ENCODE data around the gene SEZ6L2.
A peak's percentile ranks its signal among the peaks of the same experiment; 100 is the strongest.

The SEZ6L2 gene

GRCh38 chr16:29863669-29863984 is 35.7 kb downstream of the SEZ6L2 start (continued):
- TF ChIP-seq ZNF274 (IDR thresholded peaks at IDR 0.05; ENCODE audit: low read length) (no peak), ZNF274 (tag by site-specific recombination; IDR thresholded peaks at IDR 0.05; ENCODE audit: borderline replicate concordance) (no peak), ZNF416 (tag by site-specific recombination; IDR thresholded peaks at IDR 0.05) (no peak), SP3 (tag by site-specific recombination; IDR thresholded peaks at IDR 0.05) (no peak), HOXA7 (CRISPR knock-in tag; IDR thresholded peaks at IDR 0.05; ENCODE audit: borderline replicate concordance) (no peak), ZNF398 (tag by site-specific recombination; IDR thresholded peaks at IDR 0.05) (peak; percentile 64; the same call in 1 of the 2 replicates), ZNF2 (tag by site-specific recombination; IDR thresholded peaks at IDR 0.05) (no peak), ZNF48 (tag by site-specific recombination; IDR thresholded peaks at IDR 0.05) (no peak), ZNF157 (tag by site-specific recombination; IDR thresholded peaks at IDR 0.05) (no peak), ZNF629 (tag by site-specific recombination; IDR thresholded peaks at IDR 0.05) (0 out of 2 replicates have a peak, but pooled peaks have one; percentile 51), ZNF266 (tag by site-specific recombination; IDR thresholded peaks at IDR 0.05; ENCODE audit: low read depth) (no peak), ZBTB17 (tag by site-specific recombination; IDR thresholded peaks at IDR 0.05) (no peak), ZNF341 (tag by site-specific recombination; IDR thresholded peaks at IDR 0.05; ENCODE audit: low read depth) (no peak), ZNF501 (tag by site-specific recombination; IDR thresholded peaks at IDR 0.05) (no peak), ZBTB26 (tag by site-specific recombination; optimal IDR thresholded peaks at IDR 0.05) (no peak), MZF1 (tag by site-specific recombination; IDR thresholded peaks at IDR 0.05; ENCODE audit: borderline replicate concordance) (no peak), ZFHX2 (tag by site-specific recombination; conservative IDR thresholded peaks at IDR 0.05) (no peak), IKZF3 (tag by site-specific recombination; IDR thresholded peaks at IDR 0.05) (peak; percentile 30; the same call in 1 of the 2 replicates), MYNN (tag by site-specific recombination; IDR thresholded peaks at IDR 0.05; ENCODE audit: borderline replicate concordance) (no peak), ZNF600 (tag by site-specific recombination; IDR thresholded peaks at IDR 0.05) (no peak), ZNF843 (tag by site-specific recombination; IDR thresholded peaks at IDR 0.05) (0 out of 2 replicates have a peak, but pooled peaks have one; percentile 21), ZNF785 (tag by site-specific recombination; IDR thresholded peaks at IDR 0.05) (no peak)

- CTCF ChIA-PET: interaction anchor here (0.6 to 2.0 kb wide), 4 partner anchors 10 to 78 kb away, joined by 3 to 7 read pairs (median 4); no protein-coding TSS in a partner anchor
- Histone ChIP-seq H3K36me3 (ENCODE audit: control insufficient read depth in 2 of 2, insufficient read depth in 1 of 2, low read length in 2 of 2) (peaks cover 4 to 34% of the 10 kb centered on the region in 2 experiments; a peak in 2 of 3 replicates), H3K9me3 (ENCODE audit: control insufficient read depth, insufficient read depth, low read depth, low read length) (no peaks in the 10 kb centered on the region), H3K4me1 (ENCODE audit: control insufficient read depth, insufficient read depth, low read length) (no peaks in the 10 kb centered on the region), H3K4me3 (ENCODE audit: low read depth, low read length) (peak within 1 kb of the TSS; percentile 95), H3K27ac (ENCODE audit: extremely low read depth, low read depth, low read length) (peak within 1 kb of the TSS; percentile 93)
- POLR2A ChIA-PET: interaction anchor here (0.6 to 1.9 kb wide), 6 partner anchors 9 to 98 kb away, joined by 3 to 7 read pairs (median 4); partner anchors contain the start of genes SEZ6L2 and TMEM219
- TF ChIP-seq ZFP41 (tag by site-specific recombination; IDR thresholded peaks at IDR 0.05; ENCODE audit: borderline replicate concordance): no peak
- no peak for TF ChIP-seq ZNF768 (tag by site-specific recombination; IDR thresholded peaks at IDR 0.05)
- TF ChIP-seq ZNF292 (tag by site-specific recombination; IDR thresholded peaks at IDR 0.05; ENCODE audit: borderline replicate concordance, low read depth): no peak
- TF ChIP-seq ZNF521 (tag by site-specific recombination; IDR thresholded peaks at IDR 0.05): no peak
- TF ChIP-seq ZNF280C (tag by site-specific recombination; IDR thresholded peaks at IDR 0.05): no peak
- TF ChIP-seq ZNF214 (tag by site-specific recombination; IDR thresholded peaks at IDR 0.05; ENCODE audit: borderline replicate concordance): no peak
- TF ChIP-seq ZBTB10 (tag by site-specific recombination; IDR thresholded peaks at IDR 0.05): no peak
- TF ChIP-seq ZNF837 (tag by site-specific recombination; IDR thresholded peaks at IDR 0.05): no peak
These were observed 36.3 kb downstream of the SEZ6L2 start, which contains the start of gene CDIPT for GRCh38 chr16:29862884-29863668. TSS of gene CDIPT (minus strand) at chr16:29863226. CDS start at chr16:29862857, 369 bp downstream.
